ENCODE data around the gene TMSB4X. TPM values are rescaled to one million over a fixed set of nuclear protein-coding genes. Genes with fewer than 3 reads are reported as not detected.
"Not testable (repeated sequence)": the region's sequence is repeated elsewhere in the genome, so short reads cannot be mapped to it uniquely, and the experiment has no call there.

The TMSB4X gene
- total and polyA plus RNA-seq, 2 experiments from 2014 or later: 3,286 to 9,298 TPM

DNA sequence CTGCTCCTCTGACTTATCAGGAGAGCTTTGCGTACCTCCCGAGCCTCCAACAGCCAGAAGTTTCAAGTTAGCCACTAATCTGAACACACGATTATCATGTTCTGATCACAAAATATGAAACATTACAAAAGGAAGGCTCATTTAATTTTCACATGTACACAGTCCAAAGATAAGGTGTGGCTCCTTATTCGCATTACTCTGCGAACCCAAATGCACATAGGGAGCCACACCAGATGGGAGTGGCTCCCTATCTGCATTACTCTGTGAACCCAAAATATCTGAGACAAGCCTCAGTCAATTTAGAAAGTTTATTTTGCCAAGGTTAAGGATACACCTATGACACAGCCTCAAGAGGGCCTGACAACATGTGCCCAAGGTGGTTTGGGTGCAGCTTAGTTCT is 40.1 kb upstream of the TMSB4X start:
- no peak for DNase-seq
- no peaks in the 10 kb centered on the region for H3K4me1 ChIP-seq (ENCODE audit: insufficient read depth)
- H3K79me2 ChIP-seq (ENCODE audit: insufficient read depth): no peaks in the 10 kb centered on the region
- no peak overlapping the region for H3K9ac ChIP-seq
- H3K4me2 ChIP-seq (ENCODE audit: unreplicated experiment): no peak overlapping the region
- H3K4me3 ChIP-seq: no peak overlapping the region
- no peak overlapping the region for H3K27ac ChIP-seq
- no peak overlapping the region for H2AFZ ChIP-seq
- 90 to 93% methylated on average over 5 of the region's 5 CpGs for WGBS, 2 experiments (ENCODE audit: low coverage in 1 of 2, low lambda C conversion rate in 2 of 2, missing lambda C conversion rate in 2 of 2)
- no peaks in the 10 kb centered on the region for H3F3A ChIP-seq (ENCODE audit: insufficient read depth)
- no peaks in the 10 kb centered on the region for H4K20me1 ChIP-seq (ENCODE audit: insufficient read depth)
- H3K27me3 ChIP-seq (replicated peaks; ENCODE audit: insufficient read depth): no peaks in the 10 kb centered on the region
- no peaks in the 10 kb centered on the region for H3K9me3 ChIP-seq (ENCODE audit: low read depth)
- in situ Hi-C loops (cut with MboI): no loop called here
- TF ChIP-seq EZH2 (IDR thresholded peaks at IDR 0.05; ENCODE audit: insufficient read depth, poor library complexity, severe bottlenecking): no peak
- TF ChIP-seq EZH2phosphoT487 (IDR thresholded peaks at IDR 0.05; ENCODE audit: insufficient read depth, low read depth): no peak
- H3K9me2 ChIP-seq (ENCODE audit: insufficient read depth): no peaks in the 10 kb centered on the region
- H3K36me3 ChIP-seq (ENCODE audit: low read depth): no peaks in the 10 kb centered on the region

DNA sequence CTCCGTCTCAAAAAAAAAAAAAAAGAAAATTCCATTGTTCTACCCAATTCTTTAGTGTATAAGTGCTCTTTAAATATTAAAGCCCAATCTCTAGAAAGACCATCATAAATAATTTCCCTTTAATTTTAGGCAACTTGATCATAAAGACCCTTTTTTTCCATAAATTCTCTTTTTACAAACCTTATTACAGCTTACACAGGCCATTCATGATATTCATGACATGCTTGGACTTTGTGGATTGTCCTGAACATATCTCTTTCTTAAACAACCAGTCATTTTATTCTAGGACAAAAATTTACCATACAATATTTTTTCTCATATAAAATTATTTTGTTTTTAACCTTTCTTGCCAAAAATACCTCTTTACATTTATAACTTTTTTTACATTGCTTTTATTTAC is 38.0 kb upstream of the TMSB4X start:
- Histone ChIP-seq H3K27ac (no peak overlapping the region), H3K9me3 (ENCODE audit: low read depth) (no peaks in the 10 kb centered on the region), H2AFZ (no peak overlapping the region), H3K36me3 (ENCODE audit: low read depth) (no peaks in the 10 kb centered on the region), H3K4me2 (ENCODE audit: unreplicated experiment) (no peak overlapping the region), H3F3A (ENCODE audit: insufficient read depth) (no peaks in the 10 kb centered on the region), H3K79me2 (ENCODE audit: insufficient read depth) (no peaks in the 10 kb centered on the region), H3K4me3 (no peak overlapping the region), H3K9ac (no peak overlapping the region), H3K27me3 (replicated peaks; ENCODE audit: insufficient read depth) (no peaks in the 10 kb centered on the region), H3K9me2 (ENCODE audit: insufficient read depth) (no peaks in the 10 kb centered on the region), H3K4me1 (ENCODE audit: insufficient read depth) (no peaks in the 10 kb centered on the region), H4K20me1 (ENCODE audit: insufficient read depth) (no peaks in the 10 kb centered on the region)
- in situ Hi-C loops (cut with MboI): no loop called here
- TF ChIP-seq EZH2phosphoT487 (IDR thresholded peaks at IDR 0.05; ENCODE audit: insufficient read depth, low read depth): no peak
- no peak for TF ChIP-seq EZH2 (IDR thresholded peaks at IDR 0.05; ENCODE audit: insufficient read depth, poor library complexity, severe bottlenecking)
- DNase-seq: no peak
- 67 to 83% methylated on average over 1 of the region's 1 CpG for WGBS, 2 experiments (ENCODE audit: low coverage in 1 of 2, low lambda C conversion rate in 2 of 2, missing lambda C conversion rate in 2 of 2)

DNA sequence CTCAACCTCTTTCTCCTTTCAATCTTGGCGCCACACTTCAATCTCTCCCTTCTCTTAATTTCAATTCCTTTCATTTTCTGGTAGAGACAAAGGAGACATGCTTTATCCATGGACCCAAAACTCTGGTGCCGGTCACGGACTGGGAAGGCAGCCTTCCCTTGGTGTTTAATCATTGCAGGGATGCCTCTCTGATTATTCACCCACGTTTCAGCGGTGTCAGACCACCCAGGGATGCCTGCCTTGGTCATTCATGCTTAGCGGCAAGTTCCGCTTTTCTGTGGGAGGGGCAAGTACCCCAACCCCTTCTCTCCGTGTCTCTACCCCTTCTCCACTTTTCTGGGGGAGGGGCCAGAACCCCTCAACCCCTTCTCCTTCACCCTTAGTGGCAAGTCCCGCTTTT is 34.4 kb upstream of the TMSB4X start:
- DNase-seq; H3K36me3 ChIP-seq (ENCODE audit: low read depth); H3K9me2 ChIP-seq (ENCODE audit: insufficient read depth); H3K27me3 ChIP-seq (replicated peaks; ENCODE audit: insufficient read depth); H3K4me2 ChIP-seq (ENCODE audit: unreplicated experiment); H3F3A ChIP-seq (ENCODE audit: insufficient read depth); H3K9me3 ChIP-seq (ENCODE audit: low read depth); H4K20me1 ChIP-seq (ENCODE audit: insufficient read depth); H3K79me2 ChIP-seq (ENCODE audit: insufficient read depth); H3K4me1 ChIP-seq (ENCODE audit: insufficient read depth); H2AFZ ChIP-seq; H3K27ac ChIP-seq; H3K4me3 ChIP-seq; in situ Hi-C loops (cut with MboI); H3K9ac ChIP-seq: not testable (repeated sequence)
- WGBS, 2 experiments (ENCODE audit: low coverage in 1 of 2, low lambda C conversion rate in 2 of 2, missing lambda C conversion rate in 2 of 2): 67 to 74% methylated on average over 7 to 9 of the region's 9 CpGs

DNA sequence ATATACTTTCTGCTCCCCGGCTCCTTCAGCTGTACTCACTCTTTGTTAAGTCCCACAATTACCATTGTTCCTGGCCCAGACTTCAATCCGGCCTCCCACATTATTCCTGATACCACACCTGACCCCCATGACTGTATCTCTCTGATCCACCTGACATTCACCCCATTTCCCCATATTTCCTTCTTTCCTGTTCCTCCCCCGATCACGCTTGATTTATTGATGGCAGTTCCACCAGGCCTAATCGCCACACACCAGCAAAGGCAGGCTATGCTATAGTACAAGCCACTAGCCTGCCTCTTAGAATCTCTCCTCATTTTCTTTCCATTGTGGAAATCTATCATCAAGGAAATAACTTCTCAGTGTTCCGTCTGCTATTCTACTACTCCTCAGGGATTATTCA is 31.3 kb upstream of the TMSB4X start:
- H3K36me3 ChIP-seq (ENCODE audit: low read depth); H4K20me1 ChIP-seq (ENCODE audit: insufficient read depth); H2AFZ ChIP-seq; H3F3A ChIP-seq (ENCODE audit: insufficient read depth); H3K9me2 ChIP-seq (ENCODE audit: insufficient read depth); H3K79me2 ChIP-seq (ENCODE audit: insufficient read depth); H3K4me1 ChIP-seq (ENCODE audit: insufficient read depth); H3K27ac ChIP-seq; H3K27me3 ChIP-seq (replicated peaks; ENCODE audit: insufficient read depth); H3K9me3 ChIP-seq (ENCODE audit: low read depth); H3K9ac ChIP-seq; in situ Hi-C loops (cut with MboI); H3K4me3 ChIP-seq; DNase-seq; H3K4me2 ChIP-seq (ENCODE audit: unreplicated experiment): not testable (repeated sequence)
- 69 to 75% methylated on average over 4 to 5 of the region's 6 CpGs for WGBS, 2 experiments (ENCODE audit: low coverage in 1 of 2, low lambda C conversion rate in 2 of 2, missing lambda C conversion rate in 2 of 2)

DNA sequence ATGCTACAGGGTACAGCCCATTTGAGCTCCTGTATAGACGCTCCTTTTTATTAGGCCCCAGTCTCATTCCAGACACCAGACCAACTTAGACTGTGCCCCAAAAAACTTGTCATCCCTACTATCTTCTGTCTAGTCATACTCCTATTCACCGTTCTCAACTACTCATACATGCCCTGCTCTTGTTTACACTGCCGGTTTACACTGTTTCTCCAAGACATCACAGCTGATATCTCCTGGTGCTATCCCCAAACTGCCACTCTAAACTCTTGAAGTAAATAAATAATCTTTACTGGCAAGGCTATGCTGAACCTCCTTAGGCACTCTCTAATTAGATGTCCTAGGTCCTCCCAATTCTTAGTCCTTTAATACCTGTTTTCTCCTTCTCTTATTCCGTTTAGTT is 30.5 kb upstream of the TMSB4X start:
- H3K27ac ChIP-seq; H3K9ac ChIP-seq; H3K4me2 ChIP-seq (ENCODE audit: unreplicated experiment); H3K27me3 ChIP-seq (replicated peaks; ENCODE audit: insufficient read depth); DNase-seq; in situ Hi-C loops (cut with MboI); H3K9me2 ChIP-seq (ENCODE audit: insufficient read depth); H3K4me3 ChIP-seq; H3K79me2 ChIP-seq (ENCODE audit: insufficient read depth); H2AFZ ChIP-seq; H3K9me3 ChIP-seq (ENCODE audit: low read depth); H4K20me1 ChIP-seq (ENCODE audit: insufficient read depth); H3F3A ChIP-seq (ENCODE audit: insufficient read depth); H3K36me3 ChIP-seq (ENCODE audit: low read depth): not testable (repeated sequence)
- peaks cover 14% of the 10 kb centered on the region for H3K4me1 ChIP-seq (ENCODE audit: insufficient read depth)
- WGBS, 2 experiments (ENCODE audit: low coverage in 1 of 2, low lambda C conversion rate in 2 of 2, missing lambda C conversion rate in 2 of 2): 82 to 93% methylated on average over 3 to 4 of the region's 4 CpGs
